GM23338 (cell line): ENCODE data around the gene ZNF74. TPM values are rescaled to one million over a fixed set of nuclear protein-coding genes. Genes with fewer than 3 reads are reported as not detected.

ENCODE experiments used
- ATAC-seq: fragments of 200-7000 bp; cut with Tn5 transposase; 3 replicates; pipeline ENCODE4 v1.9.1; 2020
- DNase-seq: peaks from one replicate; pipeline ENCODE4 v3.0.0-alpha.2; 2015; ENCODE audit warnings: low spot score
- H2AFZ ChIP-seq: fragments of 200-600 bp; sonication (generic); 2 replicates; pipeline ENCODE4 v1.8.0; 2016; ENCODE audit warnings: antibody characterized with exemption, mild to moderate bottlenecking, moderate library complexity
- H3F3A ChIP-seq: fragments of 200-600 bp; sonication (generic); replicated peaks from 2 replicates; pipeline ENCODE4 v1.8.0; 2017; ENCODE audit warnings: antibody characterized with exemption, mixed run types, low read depth
- H3K27ac ChIP-seq: fragments of 200-600 bp; sonication (generic); 2 replicates; pipeline ENCODE4 v1.6.1; 2016; ENCODE audit warnings: low read depth
- H3K27me3 ChIP-seq: fragments of 200-600 bp; sonication (generic); 2 replicates; pipeline ENCODE4 v1.8.0; 2016; ENCODE audit warnings: mild to moderate bottlenecking, mixed run types, moderate library complexity; ENCODE audit not compliant: insufficient read depth
- H3K36me3 ChIP-seq: fragments of 200-600 bp; sonication (generic); 2 replicates; pipeline ENCODE4 v1.8.0; 2016; ENCODE audit warnings: mild to moderate bottlenecking; ENCODE audit not compliant: insufficient read depth
- H3K4me1 ChIP-seq: fragments of 200-600 bp; sonication (generic); 2 replicates; pipeline ENCODE4 v1.8.0; 2016; ENCODE audit warnings: mild to moderate bottlenecking, moderate library complexity; ENCODE audit not compliant: insufficient read depth
- H3K4me2 ChIP-seq: fragments of 200-600 bp; sonication (generic); 2 replicates; pipeline ENCODE4 v1.7.1; 2017; ENCODE audit warnings: mixed run types
- H3K4me3 ChIP-seq: fragments of 200-600 bp; sonication (generic); 2 replicates; pipeline ENCODE4 v1.6.1; 2016; ENCODE audit warnings: mixed run types
- H3K79me2 ChIP-seq: fragments of 200-600 bp; sonication (generic); replicated peaks from 2 replicates; pipeline ENCODE4 v1.8.0; 2017; ENCODE audit warnings: mild to moderate bottlenecking; ENCODE audit not compliant: insufficient read depth
- H3K9me2 ChIP-seq: fragments of 200-600 bp; sonication (generic); 2 replicates; pipeline ENCODE4 v1.8.0; 2017; ENCODE audit not compliant: insufficient read depth
- H4K20me1 ChIP-seq: fragments of 200-600 bp; sonication (generic); replicated peaks from 2 replicates; pipeline ENCODE4 v1.8.0; 2017; ENCODE audit warnings: mild to moderate bottlenecking; ENCODE audit not compliant: insufficient read depth
- H3K27ac Mint-ChIP-seq: 2 replicates; pipeline ENCODE4 v1.8.0; 2020; ENCODE audit warnings: inconsistent platforms, mild to moderate bottlenecking, moderate library complexity, mixed read lengths
- H3K27me3 Mint-ChIP-seq: 3 replicates; pipeline ENCODE4 v1.8.0; 2022; ENCODE audit warnings: low read depth, mild to moderate bottlenecking, moderate library complexity, mixed read lengths, inconsistent platforms; ENCODE audit not compliant: insufficient read depth, poor library complexity
- H3K36me3 Mint-ChIP-seq: 3 replicates; pipeline ENCODE4 v1.8.0; 2021; ENCODE audit warnings: low read depth, mild to moderate bottlenecking, inconsistent platforms, moderate library complexity, mixed read lengths
- H3K4me1 Mint-ChIP-seq: 3 replicates; pipeline ENCODE4 v1.8.0; 2020; ENCODE audit warnings: mild to moderate bottlenecking, inconsistent platforms, mixed read lengths
- H3K4me3 Mint-ChIP-seq: 3 replicates; pipeline ENCODE4 v1.8.0; 2021; ENCODE audit warnings: moderate library complexity, mild to moderate bottlenecking, inconsistent platforms, mixed read lengths
- H3K9me3 Mint-ChIP-seq: 3 replicates; pipeline ENCODE4 v1.8.0; 2020; ENCODE audit warnings: moderate library complexity, mild to moderate bottlenecking, inconsistent platforms, mixed read lengths
- CREB1 ChIP-seq: fragments of 250-450 bp; sonication (Bioruptor Pico); IDR thresholded peaks from 2 replicates; pipeline ENCODE4 v1.5.0; 2020; ENCODE audit warnings: low read depth, mild to moderate bottlenecking, moderate library complexity
- ETS1 ChIP-seq: IDR thresholded peaks from 2 replicates; pipeline ENCODE4 v1.6.1; 2016; ENCODE audit warnings: antibody characterized with exemption
- EZH2phosphoT487 ChIP-seq: fragments of 200-600 bp; sonication (generic); IDR thresholded peaks from one replicate; pipeline ENCODE4 v1.8.1; 2018; ENCODE audit warnings: antibody characterized with exemption; ENCODE audit not compliant: unreplicated experiment
- NANOG ChIP-seq: IDR thresholded peaks from 2 replicates; pipeline ENCODE4 v1.6.1; 2016; ENCODE audit warnings: antibody characterized with exemption, borderline replicate concordance
- POLR2AphosphoS5 ChIP-seq: IDR thresholded peaks from 2 replicates; pipeline ENCODE4 v1.6.1; 2016; ENCODE audit warnings: antibody characterized with exemption, low read depth
- REST ChIP-seq: IDR thresholded peaks from one replicate; pipeline ENCODE4 v1.6.1; 2018; ENCODE audit warnings: antibody characterized with exemption; ENCODE audit not compliant: unreplicated experiment
- STAT1 ChIP-seq: IDR thresholded peaks from one replicate; pipeline ENCODE4 v1.6.1; 2016; ENCODE audit warnings: antibody characterized with exemption; ENCODE audit not compliant: unreplicated experiment
- ZNF114 ChIP-seq: fragments of 250-450 bp; sonication (Bioruptor Pico); IDR thresholded peaks from 2 replicates; pipeline ENCODE4 v1.5.0; 2020; ENCODE audit warnings: mild to moderate bottlenecking, moderate library complexity
- ZNF331 ChIP-seq: fragments of 250-450 bp; sonication (Bioruptor Pico); IDR thresholded peaks from 2 replicates; pipeline ENCODE4 v1.5.0; 2020; ENCODE audit warnings: low read depth, mild to moderate bottlenecking, moderate library complexity
- ZNF462 ChIP-seq: fragments of 250-450 bp; sonication (Bioruptor Pico); IDR thresholded peaks from 2 replicates; pipeline ENCODE4 v1.5.0; 2020; ENCODE audit warnings: mild to moderate bottlenecking, moderate library complexity
- polyA plus RNA-seq: library from polyadenylated mRNA; unstranded; fragments of >200 nt; fragmentation: Nextera tagmentation; extraction: Ambion mirVana; gene quantifications from 2 replicates; pipeline ENCODE4 v1.2.1, GENCODE V29; 2016
- total RNA-seq: library from RNA; depleted of rRNA; stranded (reverse); fragments of >200 nt; shearing (Covaris generic); gene quantifications from 2 replicates; pipeline ENCODE4 v1.2.3, GENCODE V29; 2014
- TF ChIP-seq, protein P1 (sequence below), 2 experiments: fragments of 200-600 bp in 1 of 2; sonication (generic) in 1 of 2; conservative IDR thresholded peaks; 2 replicates each; pipeline versions ENCODE4 v1.5.1 to v1.6.1; 2016 to 2017; ENCODE audit warnings: antibody characterized with exemption in 2 of 2, low read depth in 2 of 2, mild to moderate bottlenecking in 2 of 2, moderate library complexity in 1 of 2

ZNF74 gene
- total and polyA plus RNA-seq, 2 experiments from 2014 or later: 16.1 to 94.0 TPM

DNA sequence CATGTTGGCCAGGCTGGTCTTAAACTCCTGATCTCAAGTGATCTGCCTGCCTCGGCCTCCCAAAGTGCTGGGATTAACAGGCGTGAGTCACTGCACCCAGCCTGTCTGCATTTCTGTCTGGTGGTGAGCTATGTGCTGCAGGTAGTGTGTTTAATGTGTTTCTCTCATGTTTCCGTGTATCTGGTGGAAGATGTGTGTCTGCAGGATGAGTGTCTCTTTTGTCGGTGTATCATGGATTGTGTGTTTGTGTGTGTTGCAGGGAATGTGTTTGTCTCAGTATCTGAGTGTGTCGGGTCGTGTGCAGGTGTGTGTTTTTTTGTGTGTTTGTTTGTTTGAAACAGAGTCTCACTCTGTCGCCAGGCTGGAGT is 27.5 kb downstream of the ZNF74 start:
- DNase-seq: no peak
- H3K4me3 ChIP-seq: no peak overlapping the region
- H3K27me3 ChIP-seq: peaks cover 24% of the 10 kb centered on the region
- H3K4me1 ChIP-seq: no peaks in the 10 kb centered on the region
- H4K20me1 ChIP-seq: 0 out of 2 replicates have a peak, but pooled peaks cover 2% of the 10 kb centered on the region
- no peak overlapping the region for H3K27ac ChIP-seq
- peaks cover 3% of the 10 kb centered on the region for H3K4me1 Mint-ChIP-seq
- H3K4me2 ChIP-seq: no peak overlapping the region
- no peak for ATAC-seq
- H3K27me3 Mint-ChIP-seq: peaks cover 31% of the 10 kb centered on the region
- no peak overlapping the region for H2AFZ ChIP-seq
- H3F3A ChIP-seq: no peaks in the 10 kb centered on the region
- H3K79me2 ChIP-seq: no peaks in the 10 kb centered on the region
- H3K27ac Mint-ChIP-seq: no peak overlapping the region
- H3K4me3 Mint-ChIP-seq: no peak overlapping the region
- no peaks in the 10 kb centered on the region for H3K36me3 ChIP-seq
- H3K9me2 ChIP-seq: no peaks in the 10 kb centered on the region
- H3K9me3 Mint-ChIP-seq: no peaks in the 10 kb centered on the region
- no peak for TF ChIP-seq NANOG
- TF ChIP-seq, protein P1, sequence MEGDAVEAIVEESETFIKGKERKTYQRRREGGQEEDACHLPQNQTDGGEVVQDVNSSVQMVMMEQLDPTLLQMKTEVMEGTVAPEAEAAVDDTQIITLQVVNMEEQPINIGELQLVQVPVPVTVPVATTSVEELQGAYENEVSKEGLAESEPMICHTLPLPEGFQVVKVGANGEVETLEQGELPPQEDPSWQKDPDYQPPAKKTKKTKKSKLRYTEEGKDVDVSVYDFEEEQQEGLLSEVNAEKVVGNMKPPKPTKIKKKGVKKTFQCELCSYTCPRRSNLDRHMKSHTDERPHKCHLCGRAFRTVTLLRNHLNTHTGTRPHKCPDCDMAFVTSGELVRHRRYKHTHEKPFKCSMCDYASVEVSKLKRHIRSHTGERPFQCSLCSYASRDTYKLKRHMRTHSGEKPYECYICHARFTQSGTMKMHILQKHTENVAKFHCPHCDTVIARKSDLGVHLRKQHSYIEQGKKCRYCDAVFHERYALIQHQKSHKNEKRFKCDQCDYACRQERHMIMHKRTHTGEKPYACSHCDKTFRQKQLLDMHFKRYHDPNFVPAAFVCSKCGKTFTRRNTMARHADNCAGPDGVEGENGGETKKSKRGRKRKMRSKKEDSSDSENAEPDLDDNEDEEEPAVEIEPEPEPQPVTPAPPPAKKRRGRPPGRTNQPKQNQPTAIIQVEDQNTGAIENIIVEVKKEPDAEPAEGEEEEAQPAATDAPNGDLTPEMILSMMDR (conservative IDR thresholded peaks at IDR 0.05; ENCODE audit: low read depth in 2 of 2): no peak
- no peak for TF ChIP-seq STAT1
- no peak for TF ChIP-seq ZNF331 (CRISPR knock-in tag)
- no peak for TF ChIP-seq POLR2AphosphoS5
- TF ChIP-seq ZNF462 (CRISPR knock-in tag): no peak
- TF ChIP-seq ETS1: no peak
- no peak for TF ChIP-seq ZNF114
- TF ChIP-seq CREB1 (CRISPR knock-in tag): no peak
- no peak for TF ChIP-seq EZH2phosphoT487
- no peak for TF ChIP-seq REST
- H3K36me3 Mint-ChIP-seq: no peaks in the 10 kb centered on the region; the same call in 2 of the 3 replicates
